M059J (cell line): ENCODE measurements around the gene RPL18. TPM values are rescaled to one million over a fixed set of nuclear protein-coding genes. Genes with fewer than 3 reads are reported as not detected.
A peak's percentile ranks its signal among the peaks of the same experiment; 100 is the strongest.
"Not testable (repeated sequence)": the region's sequence is repeated elsewhere in the genome, so short reads cannot be mapped to it uniquely, and the experiment has no call there.

ENCODE experiments used
- DNase-seq: peaks from one replicate; pipeline ENCODE4 v3.0.0-alpha.2; 2012; ENCODE audit warnings: low read depth
- total RNA-seq: library from RNA; depleted of rRNA; stranded (reverse); fragments of >200 nt; shearing (Covaris generic); gene quantifications from 2 replicates; pipeline ENCODE4 v1.2.3, GENCODE V29; 2014

RPL18 gene
- total RNA-seq, 1 experiment from 2014 or later: 1,602 TPM

GRCh38 chr19:48644839-48645619 lies 26.1 kb upstream of the RPL18 start:
- peak; percentile 73 for DNase-seq

GRCh38 chr19:48644355-48644754 lies 25.4 kb upstream of the RPL18 start:
- DNase-seq: no peak

GRCh38 chr19:48642862-48643261 lies 23.9 kb upstream of the RPL18 start:
- DNase-seq: no peak

- no peak for DNase-seq
These were observed 22.9 kb upstream of the RPL18 start for GRCh38 chr19:48641850-48642249.

GRCh38 chr19:48639483-48640375 lies 20.8 kb upstream of the RPL18 start:
- DNase-seq: no peak

GRCh38 chr19:48638831-48639381 lies 19.9 kb upstream of the RPL18 start:
- no peak for DNase-seq

- peak; percentile 89 for DNase-seq
These were observed 19.2 kb upstream of the RPL18 start for GRCh38 chr19:48637948-48638830.

- peak; percentile 99 for DNase-seq
These were observed 18.5 kb upstream of the RPL18 start for GRCh38 chr19:48637449-48637947.

GRCh38 chr19:48636859-48637448 lies 18.0 kb upstream of the RPL18 start, which contains the start of gene DBP:
DBP (minus strand) TSS chr19:48637379; CDS start chr19:48636994, 385 bp downstream.
- DNase-seq: peak; percentile 53

- DNase-seq: no peak
These were observed 17.2 kb upstream of the RPL18 start for GRCh38 chr19:48635966-48636858.

- peak; percentile 53 for DNase-seq
These were observed 16.4 kb upstream of the RPL18 start for GRCh38 chr19:48635263-48635965.

- peak; percentile 96 for DNase-seq
These were observed 15.7 kb upstream of the RPL18 start for GRCh38 chr19:48634424-48635262.

GRCh38 chr19:48634036-48634342 lies 15.0 kb upstream of the RPL18 start:
- no peak for DNase-seq

GRCh38 chr19:48633148-48634035 lies 14.4 kb upstream of the RPL18 start:
- no peak for DNase-seq

GRCh38 chr19:48632692-48633147 lies 13.7 kb upstream of the RPL18 start:
- peak; percentile 81 for DNase-seq

GRCh38 chr19:48632286-48632685 lies 13.3 kb upstream of the RPL18 start:
- not testable (repeated sequence) for DNase-seq

- DNase-seq: peak; percentile 70
These were observed 12.2 kb upstream of the RPL18 start for GRCh38 chr19:48631225-48631624.
